NCI-H2029 (cell line): ENCODE data around the gene GPR18.

ENCODE experiments used
- DNase-seq: peaks from one replicate; lab custom pipeline; 2025; lab: John Stamatoyannopoulos, UW

GPR18 gene

GRCh38 chr13:99290894-99291293, 32.7 kb upstream of the GPR18 start:
- no peak for DNase-seq

- DNase-seq: no peak
Observed at GRCh38 chr13:99289674-99290337, 31.6 kb upstream of the GPR18 start.

GRCh38 chr13:99289271-99289670, 31.1 kb upstream of the GPR18 start:
- no peak for DNase-seq

GRCh38 chr13:99288089-99288488, 29.9 kb upstream of the GPR18 start:
- DNase-seq: no peak

- no peak for DNase-seq
Observed at GRCh38 chr13:99287551-99287950, 29.4 kb upstream of the GPR18 start.

GRCh38 chr13:99285432-99286182, 27.4 kb upstream of the GPR18 start:
- DNase-seq: no peak

GRCh38 chr13:99282264-99283231, 24.4 kb upstream of the GPR18 start:
- no peak for DNase-seq

GRCh38 chr13:99281811-99282263, 23.7 kb upstream of the GPR18 start:
- DNase-seq: no peak

GRCh38 chr13:99280166-99280565, 22.0 kb upstream of the GPR18 start:
- DNase-seq: no peak

- no peak for DNase-seq
Observed at GRCh38 chr13:99279637-99280036, 21.5 kb upstream of the GPR18 start.

GRCh38 chr13:99278843-99279242, 20.7 kb upstream of the GPR18 start:
- DNase-seq: no peak

- DNase-seq: no peak
Observed at GRCh38 chr13:99278200-99278599, 20.0 kb upstream of the GPR18 start.

GRCh38 chr13:99277629-99278028, 19.4 kb upstream of the GPR18 start:
- no peak for DNase-seq

GRCh38 chr13:99276706-99277105, 18.5 kb upstream of the GPR18 start:
- no peak for DNase-seq

GRCh38 chr13:99275093-99275469, 16.9 kb upstream of the GPR18 start:
- no peak for DNase-seq

GRCh38 chr13:99273128-99273527, 14.9 kb upstream of the GPR18 start:
- no peak for DNase-seq

GRCh38 chr13:99272481-99272880, 14.3 kb upstream of the GPR18 start:
- DNase-seq: no peak

GRCh38 chr13:99271249-99271648, 13.1 kb upstream of the GPR18 start:
- no peak for DNase-seq

GRCh38 chr13:99270518-99270917, 12.3 kb upstream of the GPR18 start:
- no peak for DNase-seq

GRCh38 chr13:99269627-99270241, 11.6 kb upstream of the GPR18 start:
- peak; percentile 5 for DNase-seq

- no peak for DNase-seq
Observed at GRCh38 chr13:99268822-99269221, 10.6 kb upstream of the GPR18 start.

GRCh38 chr13:99267927-99268326, 9.7 kb upstream of the GPR18 start:
- no peak for DNase-seq
